NCI-H748 (cell line): ENCODE results near the gene RAET1L.
"Not testable (repeated sequence)": the region's sequence is repeated elsewhere in the genome, so short reads cannot be mapped to it uniquely, and the experiment has no call there.

Experiments used
- DNase-seq: peaks from one replicate; lab custom pipeline; 2025; ENCODE audit not compliant: unreplicated experiment; lab: John Stamatoyannopoulos, UW

The RAET1L gene

DNA sequence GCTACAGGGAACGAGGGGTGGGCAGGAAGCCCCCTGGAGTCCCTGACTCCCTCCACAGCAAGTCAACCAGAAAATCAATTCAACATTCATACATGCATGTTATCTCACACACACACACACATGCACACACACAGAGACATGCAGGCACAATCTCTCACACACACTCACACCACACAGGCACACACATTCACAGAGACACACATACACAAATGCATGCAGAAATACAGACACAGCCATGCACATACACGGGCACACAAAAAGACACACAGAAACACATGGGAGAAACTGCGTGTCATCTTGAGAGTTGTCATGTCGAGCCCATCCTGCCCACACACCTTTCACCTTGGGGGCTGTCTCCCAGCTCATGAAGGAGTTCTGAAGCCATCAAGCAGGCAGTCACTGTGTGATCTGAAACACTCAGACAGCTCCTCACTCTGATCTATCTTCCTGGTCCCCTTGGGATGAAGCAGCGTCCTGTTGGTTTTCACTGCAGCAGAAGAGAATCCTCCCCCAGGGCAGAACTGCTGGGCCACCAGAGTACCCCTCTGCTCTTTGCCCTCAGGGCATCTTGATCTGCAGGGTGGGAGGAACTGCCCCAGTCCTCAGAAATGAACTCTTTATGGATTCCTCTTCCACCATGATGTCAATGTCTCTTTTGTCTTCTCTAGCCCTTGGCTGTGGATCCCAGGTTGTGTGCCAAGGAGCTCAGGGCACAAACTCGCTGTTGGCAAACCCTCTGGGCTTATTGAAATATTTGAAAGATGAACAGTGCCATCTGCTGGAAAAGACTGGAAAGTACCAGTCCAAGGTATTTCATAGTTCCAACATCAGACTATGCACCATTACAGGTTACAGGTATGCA, 8.8 kb downstream of the RAET1L start:
- peak; percentile 76 for DNase-seq

DNA sequence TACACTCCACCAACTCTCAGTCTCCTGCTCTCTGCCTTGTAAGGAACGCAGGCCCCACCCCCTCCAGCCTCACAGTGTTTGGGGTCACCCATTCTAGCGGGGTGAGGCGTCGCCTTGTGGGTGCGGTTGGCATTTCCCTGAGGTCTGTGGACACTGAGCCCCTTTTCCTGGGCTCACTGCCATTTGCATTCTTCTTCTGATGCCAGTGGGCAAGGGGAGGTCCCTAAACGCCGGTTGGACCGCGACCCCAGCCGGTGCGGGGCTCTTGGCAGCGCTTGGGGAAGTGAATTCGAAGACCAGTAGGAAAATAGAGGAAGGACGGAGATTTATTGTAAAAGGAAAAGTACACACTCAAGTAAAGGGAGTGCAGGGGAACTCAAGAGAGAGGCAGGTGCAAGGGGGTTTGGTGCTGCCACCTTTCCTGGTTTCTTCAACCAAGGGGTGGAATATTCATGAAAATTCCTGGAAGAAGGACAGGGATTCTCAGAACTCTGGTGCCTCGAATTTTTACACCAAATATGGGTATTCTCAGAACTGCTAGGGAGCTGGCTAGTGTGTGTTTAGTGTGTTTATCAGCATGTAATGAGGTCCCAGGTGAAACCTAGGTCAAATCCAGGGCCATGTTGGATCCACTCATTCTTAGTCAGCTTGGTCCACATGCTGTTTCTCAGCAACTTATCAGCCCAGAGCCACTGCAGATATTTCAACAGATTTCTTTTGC, 9.9 kb downstream of the RAET1L start:
- peak; percentile 31 for DNase-seq

DNA sequence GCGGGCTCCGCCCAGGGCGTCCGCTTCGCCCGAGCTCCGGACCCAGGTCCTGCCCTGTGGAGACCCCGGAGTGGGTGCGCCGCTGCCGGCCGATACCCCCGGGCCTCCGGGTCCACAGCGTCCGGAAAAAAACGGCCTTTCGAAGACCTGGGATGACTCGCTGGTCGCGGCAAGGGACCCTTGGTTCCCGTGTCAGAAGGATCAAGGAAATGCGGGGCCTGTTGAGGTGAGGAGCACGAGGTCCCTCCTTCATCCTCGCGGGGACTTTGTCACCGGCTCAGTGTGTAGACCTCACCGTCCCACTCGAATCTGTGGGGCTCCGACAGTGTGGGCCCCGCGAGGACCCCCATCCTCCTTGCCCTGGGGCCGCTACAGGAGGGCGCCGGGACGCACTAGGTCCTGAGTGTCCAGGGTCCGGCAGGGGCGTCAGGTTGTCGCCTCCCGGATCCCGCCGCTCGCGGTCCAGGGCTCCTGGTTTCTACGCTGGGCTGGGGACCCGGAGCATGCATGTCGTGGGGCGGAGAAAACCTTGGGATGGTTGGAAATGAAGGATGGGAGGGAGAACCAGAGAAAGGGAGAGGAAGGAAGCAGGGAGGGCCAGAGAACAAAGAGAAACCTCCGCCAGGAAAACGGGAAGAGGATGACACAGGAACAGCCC, 10.6 kb downstream of the RAET1L start:
- peak; percentile 31 for DNase-seq

DNA sequence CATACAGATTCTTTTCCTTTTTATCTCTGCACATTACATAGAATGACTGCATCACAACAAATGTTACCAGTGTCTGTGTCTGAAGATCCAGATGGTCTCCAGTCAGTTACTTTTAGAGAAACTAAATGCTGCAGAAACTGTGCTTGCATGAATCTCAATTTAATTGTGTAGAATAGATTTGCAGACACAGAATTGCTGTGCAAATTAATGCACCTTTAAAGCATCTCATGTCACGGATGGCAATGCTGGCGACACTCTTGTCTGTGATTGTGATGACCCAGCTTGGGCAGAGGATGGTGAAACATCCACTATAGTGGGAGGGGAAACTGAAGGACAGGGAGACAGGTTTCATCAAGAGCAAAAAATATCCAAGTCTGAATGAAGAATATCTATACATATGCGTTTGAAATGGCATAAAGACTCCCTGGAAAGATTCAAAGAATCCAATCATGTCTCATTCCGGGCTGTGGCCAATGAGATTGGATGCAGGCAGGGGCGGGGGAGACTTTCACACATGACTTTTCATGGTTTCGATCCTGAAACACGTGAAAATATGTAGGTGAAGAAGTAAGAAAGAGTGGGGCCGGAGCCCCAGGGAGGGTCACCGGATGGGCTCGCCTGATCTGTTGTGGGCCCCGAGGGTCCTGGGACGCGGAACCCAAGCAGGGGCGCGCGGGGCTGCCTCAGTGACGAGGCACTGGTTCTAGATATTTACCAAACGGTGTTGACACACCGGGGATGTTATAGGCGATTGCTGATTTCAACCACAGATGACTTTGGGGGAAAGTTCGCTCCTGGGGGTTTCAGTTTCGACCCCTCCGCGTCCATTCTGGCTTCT, 11.3 kb downstream of the RAET1L start:
- DNase-seq: not testable (repeated sequence)

DNA sequence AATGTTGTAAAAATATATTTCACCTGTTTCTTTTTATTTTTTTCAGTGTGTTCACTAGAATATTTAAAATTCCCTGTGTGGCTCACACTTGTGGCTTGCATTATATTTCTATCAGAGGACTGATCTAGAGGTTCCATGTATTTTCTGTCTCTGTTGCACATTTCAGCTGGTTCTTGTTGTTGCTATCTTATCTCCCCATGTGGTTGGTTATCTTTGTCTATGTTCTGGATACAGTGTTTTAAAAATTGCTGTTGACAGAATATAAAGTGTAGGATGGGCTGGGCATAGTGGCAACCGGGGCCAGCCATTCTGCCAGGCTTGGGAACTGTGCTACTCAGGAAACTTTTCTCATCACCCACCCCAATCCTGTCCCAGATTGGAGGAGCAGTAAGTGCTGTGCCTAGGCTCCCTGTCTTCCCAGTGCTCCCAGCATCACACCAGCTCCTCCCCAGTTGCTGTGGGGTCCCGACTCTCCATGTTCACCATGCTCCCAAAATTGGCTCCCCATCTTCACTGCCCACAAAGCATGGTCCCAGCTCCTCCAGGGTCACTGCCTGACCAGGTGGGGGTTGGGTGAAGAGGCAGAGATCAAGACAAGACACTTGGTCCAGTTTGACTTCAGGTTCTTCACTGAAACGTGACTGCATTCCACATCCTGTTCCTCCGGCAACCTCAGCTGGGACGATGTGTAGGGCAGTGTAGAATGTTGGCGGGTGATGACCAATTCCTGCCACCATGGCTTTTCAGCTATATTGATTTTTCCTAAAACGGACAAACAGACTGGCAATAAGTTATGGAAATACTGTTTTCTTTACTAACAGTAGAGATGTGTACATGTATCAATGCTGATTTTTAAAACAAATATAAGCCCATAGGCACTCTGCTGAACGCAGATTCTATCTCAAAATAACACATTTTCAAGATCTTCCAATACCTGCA, 12.2 kb downstream of the RAET1L start:
- DNase-seq: not testable (repeated sequence)

DNA sequence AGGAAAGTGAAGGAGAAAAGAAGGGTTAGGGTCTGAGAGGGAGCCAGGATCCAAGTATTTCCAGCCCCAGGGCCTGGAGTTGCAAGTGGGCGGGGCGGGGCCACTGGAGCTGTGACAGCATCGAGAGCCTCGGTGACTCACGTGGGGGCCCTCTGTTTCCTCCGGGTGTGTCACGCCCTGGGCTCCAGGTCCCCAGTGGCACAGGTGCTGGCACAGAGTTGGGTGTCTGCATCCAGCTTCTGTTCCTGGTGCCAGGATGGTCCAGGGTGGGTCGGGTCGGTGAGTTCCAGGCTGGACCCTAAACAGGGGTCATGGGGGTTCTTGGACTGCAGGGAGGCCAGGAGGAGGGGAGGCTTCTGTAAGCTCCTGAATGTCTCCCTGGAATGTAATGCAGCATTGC, 16.7 kb downstream of the RAET1L start:
- DNase-seq: no peak

DNA sequence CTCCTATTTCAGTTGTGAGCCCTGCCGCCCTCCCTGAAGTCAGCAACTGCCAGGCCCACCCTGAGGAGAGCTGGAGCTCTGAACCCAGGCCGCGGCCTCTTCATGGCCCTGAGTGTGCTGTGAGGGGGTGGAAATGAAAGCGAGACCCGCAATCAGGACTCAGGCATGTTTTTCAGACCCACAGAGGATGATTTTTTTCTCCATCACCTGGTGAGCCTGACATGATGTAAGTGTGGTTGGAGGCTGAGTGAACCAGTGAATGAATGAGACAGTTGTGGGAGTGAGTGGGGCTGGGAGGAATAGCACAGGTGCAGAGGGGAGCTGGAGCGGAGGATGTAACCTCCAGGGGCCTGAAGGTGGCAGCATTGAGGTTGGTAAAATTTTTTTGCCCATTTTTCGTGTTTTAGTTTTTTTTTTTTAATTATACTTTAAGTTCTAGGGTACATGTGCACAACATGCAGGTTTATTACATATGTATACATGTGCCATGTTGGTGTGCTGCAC, 18.3 kb downstream of the RAET1L start:
- DNase-seq: peak; percentile 13

DNA sequence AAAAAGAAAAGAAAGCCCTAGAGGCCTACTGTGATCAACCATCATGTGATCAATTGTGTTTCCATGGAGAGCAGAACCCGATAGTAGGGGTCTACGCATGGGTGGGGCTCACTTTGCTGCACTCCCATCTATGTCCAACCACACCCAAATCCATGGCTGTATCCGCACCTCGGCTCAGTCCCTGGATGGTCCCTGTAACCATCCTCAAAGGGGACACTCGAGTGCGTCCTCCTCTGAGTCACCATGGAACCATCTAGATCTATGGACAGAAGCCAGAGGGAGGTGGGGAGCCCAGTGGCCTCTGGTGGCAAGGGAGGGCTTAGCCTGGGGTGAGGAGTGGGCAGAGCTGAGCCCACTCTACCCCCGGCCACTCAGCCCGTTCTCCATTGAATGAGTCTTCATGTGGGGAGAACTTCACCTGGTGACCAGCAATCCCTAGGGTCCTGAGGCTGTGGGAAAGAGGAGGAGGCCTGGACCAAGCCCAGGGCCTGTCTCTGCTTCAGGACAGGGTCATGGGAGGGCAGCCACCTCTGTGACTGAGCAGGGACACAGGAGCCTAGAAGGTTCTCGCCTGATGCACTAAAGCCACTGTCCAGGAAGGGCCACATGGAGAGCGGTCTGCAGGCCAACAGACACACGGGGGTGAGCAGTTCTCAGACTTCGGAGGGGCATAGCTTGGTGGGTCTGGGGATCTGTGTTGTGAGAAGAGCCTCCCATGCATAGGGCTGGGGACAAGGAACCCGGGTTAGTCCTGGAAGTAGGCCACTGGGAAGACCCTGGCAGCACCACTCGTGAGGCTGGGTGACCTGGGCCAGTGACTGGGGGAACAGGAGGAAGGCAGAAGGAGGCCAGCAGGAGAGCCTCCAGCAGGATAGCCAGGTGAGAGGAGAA, 19.3 kb downstream of the RAET1L start:
- DNase-seq: no peak

DNA sequence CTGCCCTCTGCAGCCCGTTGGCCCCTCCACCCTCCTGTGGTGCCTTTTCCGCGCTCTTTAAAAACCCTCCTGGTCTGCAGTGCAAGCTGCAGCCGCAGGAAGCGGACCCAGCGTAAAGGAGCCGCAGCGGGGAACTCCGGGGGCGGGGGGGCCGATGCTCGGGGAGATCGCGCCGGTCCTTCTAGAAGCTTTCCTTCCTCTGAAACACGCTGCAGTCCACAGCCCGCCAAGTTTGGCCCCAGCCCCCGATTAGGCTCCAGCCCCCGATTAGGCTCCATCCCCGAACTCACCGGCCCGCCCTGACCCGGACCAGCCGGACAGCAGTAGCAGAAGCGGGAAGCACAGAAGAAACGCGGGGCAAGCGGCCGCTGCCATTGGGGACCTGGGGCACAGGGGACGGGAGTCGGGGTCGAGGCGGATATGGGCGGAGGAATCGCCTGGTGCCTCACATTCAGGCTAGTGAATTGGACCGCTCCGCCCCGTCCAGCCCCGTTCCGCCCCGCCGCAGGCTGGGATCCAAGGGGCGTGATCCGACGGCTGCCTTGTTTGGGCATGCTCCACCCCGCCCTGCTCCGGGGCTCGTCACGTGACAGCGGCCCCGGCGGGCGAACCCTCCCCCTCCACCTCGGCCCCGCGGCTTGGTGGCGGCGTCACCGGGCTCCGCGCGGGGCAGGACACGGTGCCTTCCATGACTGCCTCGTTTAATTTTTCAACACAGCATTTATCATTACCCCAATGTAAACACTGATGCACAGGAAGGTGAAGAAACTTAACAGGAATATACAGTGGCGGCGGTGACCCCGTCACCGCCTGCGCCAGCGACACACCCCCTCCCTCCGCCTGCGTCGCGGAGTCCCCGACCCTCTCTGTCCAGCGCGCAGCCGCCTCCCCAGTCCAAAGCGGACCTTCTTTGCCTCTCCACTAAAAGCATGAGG, 20.3 kb downstream of the RAET1L start:
- peak; percentile 96 for DNase-seq

DNA sequence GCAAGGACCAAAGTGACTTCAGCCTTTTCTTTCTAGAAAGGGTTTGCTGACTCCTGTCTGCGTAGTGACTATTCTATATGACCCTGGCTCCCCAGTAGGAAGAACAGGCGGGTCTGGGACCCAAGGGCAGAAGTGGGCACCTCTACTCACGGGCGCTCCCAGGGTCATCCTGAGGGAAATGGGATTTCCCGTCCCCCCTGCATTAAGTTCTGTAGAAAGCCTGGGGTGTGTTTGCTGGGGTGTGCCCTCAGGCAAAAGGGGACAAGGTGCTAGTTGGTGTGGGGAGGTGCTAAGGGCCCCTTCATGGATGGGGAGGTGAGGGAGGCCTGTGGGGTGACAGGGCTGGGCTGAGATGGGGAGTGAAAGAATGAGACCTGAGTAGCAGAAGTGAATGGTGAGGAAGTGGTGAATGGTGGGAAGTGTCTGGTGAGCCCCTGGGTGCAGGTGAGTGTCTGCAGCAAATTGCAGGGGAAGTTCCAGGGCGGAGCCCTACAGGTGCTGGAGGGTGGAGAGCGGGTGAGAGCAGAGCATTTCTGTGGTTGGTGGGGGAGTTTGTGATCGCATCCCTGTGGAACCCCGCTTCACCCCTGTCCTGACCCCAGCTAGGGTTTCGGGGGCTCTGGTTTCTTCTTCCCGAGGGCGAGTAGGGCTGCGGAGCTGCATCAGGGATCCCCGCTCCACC, 21.1 kb downstream of the RAET1L start:
- DNase-seq: peak; percentile 67

DNA sequence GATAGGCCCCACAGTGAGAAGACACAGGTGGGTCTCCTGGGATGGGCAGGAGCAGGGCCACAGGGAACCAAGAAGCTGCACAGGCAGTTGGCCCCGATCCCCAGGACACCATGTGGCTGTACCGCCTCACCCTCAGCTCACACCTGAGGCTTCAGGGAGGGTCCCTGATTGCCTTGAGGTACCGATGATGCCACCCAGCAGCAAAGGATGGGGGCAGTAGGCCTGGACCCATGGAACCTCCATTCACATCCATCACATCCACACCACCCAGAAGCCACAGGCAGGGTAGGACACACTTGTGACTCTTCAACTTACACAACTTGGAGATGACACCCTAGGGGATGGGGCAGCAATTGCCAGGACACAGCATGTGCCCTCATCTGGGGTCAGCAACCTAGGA, 21.7 kb downstream of the RAET1L start:
- DNase-seq: not testable (repeated sequence)

DNA sequence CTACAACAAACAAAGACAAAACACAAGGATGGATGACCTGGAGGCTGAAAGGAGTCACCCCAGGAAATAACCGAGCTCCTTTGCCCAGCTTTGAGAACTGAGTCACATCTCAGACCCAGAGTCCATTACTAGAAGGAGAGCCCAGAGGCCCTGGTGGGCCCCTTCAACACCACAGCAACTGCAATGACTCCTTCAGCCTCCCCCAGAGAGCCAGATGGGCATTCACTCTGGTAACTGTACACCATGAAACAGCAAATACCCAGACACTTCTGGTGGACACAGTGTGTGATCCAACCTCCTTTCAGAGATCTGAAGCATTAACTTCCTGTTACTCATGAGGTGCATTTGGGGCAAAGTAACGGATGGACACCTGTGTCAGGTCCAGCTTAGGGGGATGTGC, 22.6 kb downstream of the RAET1L start:
- no peak for DNase-seq

DNA sequence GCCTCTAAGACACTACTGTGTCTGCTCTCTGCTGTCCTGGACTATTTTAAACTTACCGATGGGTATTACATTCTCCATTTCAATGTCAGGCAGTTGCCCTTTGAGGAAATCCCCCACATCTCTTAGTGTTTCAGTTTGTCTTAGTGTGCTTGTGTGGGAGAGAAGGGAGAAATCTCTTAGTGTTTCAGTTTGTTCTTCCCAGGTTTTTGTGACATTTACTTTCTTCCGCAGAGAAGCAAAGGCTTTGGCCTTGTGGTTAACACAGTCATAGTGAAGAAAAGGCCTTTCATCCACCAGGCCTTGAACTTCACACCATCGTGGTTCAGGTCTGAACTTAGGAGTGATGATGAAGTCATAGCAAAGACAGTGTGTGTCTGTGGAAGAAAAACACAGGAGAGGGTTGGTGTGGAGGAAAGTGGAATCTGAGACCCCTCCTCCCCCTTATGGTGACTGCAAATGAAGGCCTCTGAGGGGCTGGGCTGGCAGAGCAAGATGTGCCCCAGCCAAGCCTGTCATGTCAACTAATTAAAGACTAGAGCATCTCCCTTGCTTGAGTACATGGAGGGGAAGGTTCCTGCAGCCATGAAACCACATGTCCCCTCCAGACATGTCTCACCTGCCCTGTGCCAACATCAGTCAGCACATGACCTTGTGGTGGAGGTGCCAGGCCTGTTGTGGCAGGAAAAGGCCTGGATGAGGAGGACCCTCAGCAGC, 23.9 kb downstream of the RAET1L start:
- no peak for DNase-seq

DNA sequence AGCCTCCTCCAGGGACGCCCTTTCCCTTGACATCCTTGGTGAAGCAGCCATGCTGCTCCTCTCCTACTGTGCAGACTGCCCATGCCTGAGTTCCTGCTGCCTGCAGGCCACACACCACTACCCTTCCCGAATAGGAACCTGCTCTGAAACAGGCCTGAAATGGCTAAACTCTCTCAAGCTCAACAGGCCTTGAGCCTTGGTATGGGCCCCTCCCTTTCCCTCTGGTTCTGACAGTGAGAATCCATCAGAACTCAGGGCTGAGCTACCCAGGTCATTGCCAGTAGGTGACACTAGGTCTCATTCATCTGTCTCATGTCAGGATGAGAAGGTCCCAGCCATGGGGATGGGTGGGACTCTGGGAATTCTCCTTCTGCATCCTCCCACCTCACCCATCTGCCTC, 25.7 kb downstream of the RAET1L start:
- no peak for DNase-seq

DNA sequence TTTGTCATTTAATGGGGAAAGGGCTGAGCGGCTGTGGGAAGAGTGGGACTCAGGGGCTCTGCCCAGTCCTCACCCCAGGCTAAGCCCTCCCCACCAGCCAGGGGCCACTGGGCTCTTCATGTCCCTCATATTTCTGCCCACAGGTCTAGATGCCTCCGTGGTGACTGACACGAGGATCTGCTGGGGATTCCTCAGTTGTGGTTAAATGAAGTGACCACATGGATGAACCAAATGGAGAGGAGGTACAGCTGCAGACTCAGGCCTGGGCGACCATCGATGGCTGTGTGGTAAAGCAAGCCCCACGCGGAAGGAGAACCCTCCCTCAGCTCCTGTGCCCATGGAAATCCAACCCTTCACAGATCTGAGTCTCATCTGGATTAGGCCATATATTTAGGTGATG, 29.4 kb downstream of the RAET1L start:
- no peak for DNase-seq

DNA sequence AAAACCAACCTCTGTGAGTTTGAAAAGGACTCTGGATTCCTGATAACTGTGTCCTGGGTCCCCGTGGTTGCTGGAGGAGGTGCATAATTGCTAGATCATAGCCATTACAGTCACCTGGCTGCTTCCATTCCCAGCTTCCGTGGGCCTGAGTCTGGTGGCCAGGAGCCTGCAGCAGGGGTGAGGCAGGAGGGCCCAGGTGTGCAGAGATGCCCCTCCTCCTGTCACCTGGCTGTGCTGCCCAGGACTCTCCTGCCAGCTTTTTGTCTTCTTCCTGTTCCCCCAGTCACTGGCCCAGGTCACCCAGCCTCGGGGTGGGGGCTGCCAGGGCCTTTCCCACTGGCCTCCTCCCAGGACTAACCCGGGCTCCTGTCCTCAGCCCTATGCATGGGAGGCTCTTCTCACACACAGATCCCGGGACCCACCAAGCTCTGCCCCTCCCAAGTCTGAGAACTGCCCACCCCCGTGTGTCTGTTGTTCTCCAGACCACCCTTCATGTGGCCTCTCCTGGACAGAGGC, 30.0 kb downstream of the RAET1L start:
- no peak for DNase-seq
